Endothelial cell of umbilical vein (primary cell): ENCODE measurements around the gene DEF6. TPM values are rescaled to one million over a fixed set of nuclear protein-coding genes. Genes with fewer than 3 reads are reported as not detected.

Experiments
- BruUV-seq: library from RNA; stranded (reverse); fragments of 400-500 nt; replicated peaks from 2 replicates; lab custom pipeline; 2021; lab: Mats Ljungman, UMichigan
- CTCF ChIA-PET: fragments of 300-600, 350-600 bp; sonication (Branson Sonifier 250); formaldehyde crosslinking; loops from one replicate; lab custom pipeline; 2021; ENCODE audit warnings: antibody characterized with exemption, inconsistent platforms; lab: Charles Lee
- POLR2A ChIA-PET: fragments of 300-600, 350-600 bp; sonication (Branson Sonifier 250); formaldehyde crosslinking; loops from one replicate; lab custom pipeline; 2021; ENCODE audit warnings: antibody characterized with exemption, inconsistent platforms; lab: Charles Lee
- DNase-seq: peaks from one replicate; pipeline ENCODE4 v3.0.0-alpha.2; 2011; ENCODE audit warnings: low read depth, low spot score
- FAIRE-seq: peaks from 2 replicates; lab custom pipeline; 2011; peaks lifted over from hg19 to GRCh38; lab: Jason Lieb, UNC
- H2AFZ ChIP-seq: 2 replicates; pipeline ENCODE4 v1.6.0; 2012; ENCODE audit warnings: low read depth, low read length, control low read depth, inconsistent platforms
- H3K27ac ChIP-seq: 2 replicates; pipeline ENCODE4 v1.5.1; 2011; ENCODE audit warnings: low read depth, mild to moderate bottlenecking, control low read depth, low read length, moderate library complexity; ENCODE audit not compliant: insufficient read depth
- H3K27me3 ChIP-seq, 2 experiments: 2 replicates each; pipeline versions ENCODE4 v1.6.0 to v1.6.1; 2011; ENCODE audit warnings: low read length in 2 of 2, mixed read lengths in 1 of 2; ENCODE audit not compliant: control insufficient read depth in 2 of 2, insufficient read depth in 2 of 2
- H3K36me3 ChIP-seq, 2 experiments: 2 replicates in 1 of 2; 3 replicates in 1 of 2; pipeline ENCODE4 v1.5.1; 2011; ENCODE audit warnings: low read length in 2 of 2, mild to moderate bottlenecking in 1 of 2, moderate library complexity in 1 of 2; ENCODE audit not compliant: control insufficient read depth in 2 of 2, insufficient read depth in 2 of 2; ENCODE audit errors: extremely low read depth in 1 of 2
- H3K4me1 ChIP-seq: 3 replicates; pipeline ENCODE4 v1.5.1; 2011; ENCODE audit warnings: mild to moderate bottlenecking, low read length; ENCODE audit not compliant: control insufficient read depth, insufficient read depth; ENCODE audit errors: extremely low read depth
- H3K4me2 ChIP-seq: 2 replicates; pipeline ENCODE4 v1.6.1; 2011; ENCODE audit warnings: low read length, control low read depth, mixed read lengths; ENCODE audit not compliant: insufficient read depth
- H3K4me3 ChIP-seq, 3 experiments: fragments of 200-600 bp in 1 of 3; sonication (generic), shearing (Covaris generic) in 1 of 3; replicated peaks in 1 of 3; 2 replicates each; pipeline ENCODE4 v1.5.1; 2011 to 2016; ENCODE audit warnings: control low read depth in 3 of 3, low read length in 3 of 3, mild to moderate bottlenecking in 2 of 3, inconsistent platforms in 1 of 3, low read depth in 1 of 3, moderate library complexity in 1 of 3; ENCODE audit not compliant: insufficient read depth in 1 of 3
- H3K79me2 ChIP-seq: 2 replicates; pipeline ENCODE4 v1.6.0; 2012; ENCODE audit warnings: low read length, inconsistent platforms; ENCODE audit not compliant: control insufficient read depth, insufficient read depth
- H3K9ac ChIP-seq: replicated peaks from 2 replicates; pipeline ENCODE3; 2011; ENCODE audit warnings: low read length, control low read depth; ENCODE audit not compliant: insufficient read depth; ENCODE audit errors: extremely low read depth
- H3K9me1 ChIP-seq: replicated peaks from 3 replicates; pipeline ENCODE4 v1.6.0; 2011; ENCODE audit warnings: mild to moderate bottlenecking, low read length; ENCODE audit not compliant: control insufficient read depth, insufficient read depth; ENCODE audit errors: extremely low read depth
- H3K9me3 ChIP-seq: replicated peaks from 2 replicates; pipeline ENCODE4 v1.5.1; 2012; ENCODE audit warnings: low read length, inconsistent platforms; ENCODE audit not compliant: control insufficient read depth, insufficient read depth
- H4K20me1 ChIP-seq: replicated peaks from 2 replicates; pipeline ENCODE3; 2011; ENCODE audit warnings: mild to moderate bottlenecking, low read length; ENCODE audit not compliant: control insufficient read depth, insufficient read depth; ENCODE audit errors: extremely low read depth
- EZH2 ChIP-seq: IDR thresholded peaks from 2 replicates; pipeline ENCODE4 v1.6.1; 2012; ENCODE audit warnings: borderline replicate concordance, low read depth, mild to moderate bottlenecking, moderate library complexity, low read length, inconsistent platforms; ENCODE audit not compliant: severe bottlenecking
- FOS ChIP-seq: IDR thresholded peaks from 2 replicates; pipeline ENCODE4 v1.6.1; 2011; ENCODE audit warnings: mild to moderate bottlenecking, low read length, moderate library complexity, borderline replicate concordance; ENCODE audit not compliant: insufficient read depth
- GATA2 ChIP-seq: IDR thresholded peaks from 2 replicates; pipeline ENCODE4 v1.7.0; 2011; ENCODE audit warnings: low read depth, mild to moderate bottlenecking, moderate library complexity, mixed read lengths, low read length; ENCODE audit not compliant: insufficient read length, insufficient read depth
- JUN ChIP-seq: IDR thresholded peaks from 2 replicates; pipeline ENCODE4 v1.6.1; 2011; ENCODE audit warnings: borderline replicate concordance, low read depth; ENCODE audit not compliant: insufficient read length, insufficient read depth
- MYC ChIP-seq: IDR thresholded peaks from one replicate; pipeline ENCODE4 v1.6.1; 2011; ENCODE audit warnings: mild to moderate bottlenecking, low read depth, low read length
- POLR2A ChIP-seq: IDR thresholded peaks from 2 replicates; pipeline ENCODE4 v1.6.1; 2012; ENCODE audit warnings: low read depth, mild to moderate bottlenecking, control low read depth, low read length
- POLR2AphosphoS5 ChIP-seq: IDR thresholded peaks from 2 replicates; pipeline ENCODE4 v1.6.1; 2012; ENCODE audit warnings: low read depth, mild to moderate bottlenecking, control low read depth, low read length, moderate library complexity; ENCODE audit not compliant: insufficient read depth
- dilution Hi-C: fragments of 300-500 bp; cut with MboI; formaldehyde crosslinking; loops from one replicate; pipeline ENCODE4 v1.15.0; 2019; ENCODE audit warnings: low sequenced_read_pairs; ENCODE audit not compliant: extremely low pct_ligation_motif_present
- intact Hi-C: fragments of 100-400 bp; cut with micrococcal nuclease; formaldehyde crosslinking; loops from one replicate; pipeline ENCODE4 v1.10.0; 2022
- polyA plus RNA-seq, 4 experiments: library from polyadenylated mRNA; depleted of rRNA in 3 of 4; stranded (reverse) in 3 of 4; unstranded in 1 of 4; fragments of >200 nt; gene quantifications; 2 replicates each; pipeline versions ENCODE4 v1.2.1 to v1.2.3, GENCODE V29; 2011 to 2012; ENCODE audit warnings: missing spikeins in 1 of 4
- total RNA-seq: library from RNA; stranded (reverse); gene quantifications from 2 replicates; pipeline ENCODE4 v1.2.3, GENCODE V29; 2021
- TF ChIP-seq, protein P1 (sequence below): IDR thresholded peaks from 2 replicates; pipeline ENCODE4 v1.6.1; 2011; ENCODE audit not compliant: insufficient read depth, insufficient read length
- TF ChIP-seq, protein P2 (sequence below), 2 donors: IDR thresholded peaks; 1 replicate in 1 of 2; 2 replicates in 1 of 2; pipeline ENCODE4 v1.5.1; 2011; ENCODE audit warnings: low read length in 2 of 2, mild to moderate bottlenecking in 2 of 2, moderate library complexity in 2 of 2, control low read depth in 1 of 2, inconsistent platforms in 1 of 2, low read depth in 1 of 2; ENCODE audit not compliant: insufficient read depth in 1 of 2; ENCODE audit errors: extremely low read depth in 1 of 2

The DEF6 gene
- total and polyA plus RNA-seq, 2 donors (not counting 3 experiments of a cell fraction or from before 2014, with no cell fraction given), result 0.59 to 0.77 TPM

DNA sequence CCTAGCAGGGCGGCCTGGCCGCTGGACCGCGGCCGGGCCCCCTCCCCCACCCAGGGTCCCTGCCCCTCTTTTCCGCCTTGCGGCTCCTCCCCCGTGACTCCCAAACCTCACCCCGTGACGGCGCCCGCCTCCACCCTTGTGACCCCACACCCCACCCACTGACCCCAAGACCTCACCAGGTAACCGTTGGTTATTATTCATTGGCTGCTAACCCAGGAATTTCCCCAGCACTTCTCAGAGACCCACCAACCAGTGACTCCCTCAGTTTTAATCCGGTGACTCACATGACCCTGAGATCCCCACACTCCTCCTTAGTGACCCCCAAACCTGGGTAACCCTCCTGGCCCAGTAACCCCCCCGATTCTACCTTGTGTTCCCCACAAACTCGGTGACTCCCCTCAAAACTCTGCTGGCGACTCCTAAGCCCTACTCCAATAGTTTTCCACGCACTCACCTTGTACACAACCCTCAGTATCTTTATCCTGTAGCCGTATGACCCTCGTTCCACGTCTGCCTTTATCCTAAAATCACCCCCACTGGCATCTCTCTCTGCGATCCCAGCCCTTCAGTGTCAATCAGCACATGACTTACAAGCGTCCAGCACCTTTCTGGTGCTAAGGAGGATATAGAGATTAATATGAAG is 37.5 kb upstream of the DEF6 start:
- FAIRE-seq, result no peak
- POLR2A ChIA-PET, result no interaction called here

More for the DNA sequence above, 37.5 kb upstream of the DEF6 start:
- Histone ChIP-seq H3K4me1 (peaks cover 14% of the 10 kb centered on the region), H3K79me2 (peaks cover 3% of the 10 kb centered on the region), H3K9ac (peak overlapping the region; percentile 48), H3K27ac (peak overlapping the region; percentile 25), H3K36me3 (no peaks in the 10 kb centered on the region), H3K4me2 (peak overlapping the region; percentile 68), H3K9me1 (no peaks in the 10 kb centered on the region), H3K27me3 (no peaks in the 10 kb centered on the region), H4K20me1 (no peaks in the 10 kb centered on the region), H3K9me3 (no peaks in the 10 kb centered on the region), H3K4me3 (peak overlapping the region; percentile 55 to 63 (median 62)), H2AFZ (peak overlapping the region; percentile 35)
- no peak for TF ChIP-seq FOS
- TF ChIP-seq GATA2, result no peak
- no peak for TF ChIP-seq MYC
- no peak for TF ChIP-seq POLR2AphosphoS5
- TF ChIP-seq, protein P1, sequence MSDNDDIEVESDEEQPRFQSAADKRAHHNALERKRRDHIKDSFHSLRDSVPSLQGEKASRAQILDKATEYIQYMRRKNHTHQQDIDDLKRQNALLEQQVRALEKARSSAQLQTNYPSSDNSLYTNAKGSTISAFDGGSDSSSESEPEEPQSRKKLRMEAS, result no peak
- no peak for TF ChIP-seq POLR2A
- TF ChIP-seq, protein P2, sequence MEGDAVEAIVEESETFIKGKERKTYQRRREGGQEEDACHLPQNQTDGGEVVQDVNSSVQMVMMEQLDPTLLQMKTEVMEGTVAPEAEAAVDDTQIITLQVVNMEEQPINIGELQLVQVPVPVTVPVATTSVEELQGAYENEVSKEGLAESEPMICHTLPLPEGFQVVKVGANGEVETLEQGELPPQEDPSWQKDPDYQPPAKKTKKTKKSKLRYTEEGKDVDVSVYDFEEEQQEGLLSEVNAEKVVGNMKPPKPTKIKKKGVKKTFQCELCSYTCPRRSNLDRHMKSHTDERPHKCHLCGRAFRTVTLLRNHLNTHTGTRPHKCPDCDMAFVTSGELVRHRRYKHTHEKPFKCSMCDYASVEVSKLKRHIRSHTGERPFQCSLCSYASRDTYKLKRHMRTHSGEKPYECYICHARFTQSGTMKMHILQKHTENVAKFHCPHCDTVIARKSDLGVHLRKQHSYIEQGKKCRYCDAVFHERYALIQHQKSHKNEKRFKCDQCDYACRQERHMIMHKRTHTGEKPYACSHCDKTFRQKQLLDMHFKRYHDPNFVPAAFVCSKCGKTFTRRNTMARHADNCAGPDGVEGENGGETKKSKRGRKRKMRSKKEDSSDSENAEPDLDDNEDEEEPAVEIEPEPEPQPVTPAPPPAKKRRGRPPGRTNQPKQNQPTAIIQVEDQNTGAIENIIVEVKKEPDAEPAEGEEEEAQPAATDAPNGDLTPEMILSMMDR (IDR thresholded peaks at IDR 0.05; ENCODE audit: extremely low read depth in 1 of 2, insufficient read depth in 1 of 2, low read depth in 1 of 2, low read length in 2 of 2), result no peak
- no peak for TF ChIP-seq EZH2
- TF ChIP-seq JUN, result no peak
- DNase-seq, result no peak
- dilution Hi-C loops (no loop called here), intact Hi-C loops (loop anchor here (5.0 kb wide), 1 partner anchor 43 kb away; no protein-coding TSS in a partner anchor)
- CTCF ChIA-PET, result interaction anchor here (0.8 to 2.2 kb wide), 8 partner anchors 8 to 273 kb away, joined by 3 to 21 read pairs (median 4); no protein-coding TSS in a partner anchor
- TSS peak; percentile 44 for BruUV-seq
